ENCODE measurements around the gene GKN1. TPM values are rescaled to one million over a fixed set of nuclear protein-coding genes. Genes with fewer than 3 reads are reported as not detected.
A peak's percentile ranks its signal among the peaks of the same experiment; 100 is the strongest.

The GKN1 gene
- total RNA-seq, 1 experiment from 2014 or later, result not detected

- DNase-seq (ENCODE audit: low read depth), result no peak
Measured at GRCh38 chr2:68959001-68959400, 15.4 kb upstream of the GKN1 start.

GRCh38 chr2:68961380-68961779 is 13.1 kb upstream of the GKN1 start:
- no peak for DNase-seq (ENCODE audit: low read depth)

- DNase-seq (ENCODE audit: low read depth), result no peak
Measured at GRCh38 chr2:68964282-68964681, 10.2 kb upstream of the GKN1 start.

- DNase-seq (ENCODE audit: low read depth), result no peak
Measured at GRCh38 chr2:68968221-68968620, 6.2 kb upstream of the GKN1 start.

- DNase-seq (ENCODE audit: low read depth), result no peak
Measured at GRCh38 chr2:68969736-68970490, 4.5 kb upstream of the GKN1 start.

GRCh38 chr2:68970566-68971265 is 3.7 kb upstream of the GKN1 start:
- no peak for DNase-seq (ENCODE audit: low read depth)

- peak; percentile 90 for DNase-seq (ENCODE audit: low read depth)
Measured at GRCh38 chr2:68971591-68972231, 2.7 kb upstream of the GKN1 start.

GRCh38 chr2:68974946-68975665 is 670 bp downstream of the GKN1 start:
- DNase-seq (ENCODE audit: low read depth), result no peak

- no peak for DNase-seq (ENCODE audit: low read depth)
Measured at GRCh38 chr2:68975844-68976243, 1.4 kb downstream of the GKN1 start.

- DNase-seq (ENCODE audit: low read depth), result no peak
Measured at GRCh38 chr2:68977453-68977852, 3.0 kb downstream of the GKN1 start.

- no peak for DNase-seq (ENCODE audit: low read depth)
Measured at GRCh38 chr2:68978098-68978497, 3.7 kb downstream of the GKN1 start.

GRCh38 chr2:68980956-68981355 is 6.5 kb downstream of the GKN1 start:
- no peak for DNase-seq (ENCODE audit: low read depth)

GRCh38 chr2:68987021-68987503 is 12.6 kb downstream of the GKN1 start:
- DNase-seq (ENCODE audit: low read depth), result no peak

- no peak for DNase-seq (ENCODE audit: low read depth)
Measured at GRCh38 chr2:68989035-68989434, 14.6 kb downstream of the GKN1 start.

GRCh38 chr2:68992341-68992740 is 17.9 kb downstream of the GKN1 start:
- no peak for DNase-seq (ENCODE audit: low read depth)

- no peak for DNase-seq (ENCODE audit: low read depth)
Measured at GRCh38 chr2:68992933-68993332, 18.5 kb downstream of the GKN1 start.

- no peak for DNase-seq (ENCODE audit: low read depth)
Measured at GRCh38 chr2:68993660-68994059, 19.2 kb downstream of the GKN1 start.

- peak; percentile 78 for DNase-seq (ENCODE audit: low read depth)
Measured at GRCh38 chr2:68994864-68995263, 20.4 kb downstream of the GKN1 start.

- no peak for DNase-seq (ENCODE audit: low read depth)
Measured at GRCh38 chr2:68995916-68996315, 21.5 kb downstream of the GKN1 start.

GRCh38 chr2:68997401-68997800 is 23.0 kb downstream of the GKN1 start:
- DNase-seq (ENCODE audit: low read depth), result no peak

- no peak for DNase-seq (ENCODE audit: low read depth)
Measured at GRCh38 chr2:69001879-69002278, 27.4 kb downstream of the GKN1 start.

GRCh38 chr2:69003731-69004130 is 29.3 kb downstream of the GKN1 start:
- no peak for DNase-seq (ENCODE audit: low read depth)
